Measurements from ENCODE around the gene PPP4R2.
A peak's percentile ranks its signal among the peaks of the same experiment; 100 is the strongest.

PPP4R2 gene

DNA sequence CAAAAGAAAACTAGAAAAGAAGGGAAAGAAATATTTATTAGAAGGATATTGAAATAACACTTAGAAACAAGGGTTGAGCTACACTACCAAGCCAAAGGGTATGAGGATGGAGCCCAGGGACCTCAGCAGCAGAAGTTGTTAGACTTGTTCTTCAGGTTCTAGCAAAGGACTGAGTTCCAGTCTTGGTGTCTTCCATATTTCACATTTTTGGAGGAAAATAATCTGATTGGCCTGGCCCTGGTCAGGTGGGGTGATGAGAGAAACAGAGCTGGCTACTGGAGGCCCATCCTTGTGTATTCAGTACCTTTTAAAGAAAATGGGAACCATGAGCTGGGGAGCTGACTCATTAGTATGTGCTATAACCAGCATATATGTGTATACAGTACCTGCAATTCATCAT is 28.2 kb downstream of the PPP4R2 start:
- no peak overlapping the region for H3K4me3 ChIP-seq (ENCODE audit: low read depth, low read length)
- ChIA-PET POLR2A (no interaction called here), CTCF (interaction anchor here (2.3 kb wide), 1 partner anchor 86 kb away, joined by 7 read pairs; no protein-coding TSS in a partner anchor)
- DNase-seq (ENCODE audit: low read depth, low spot score): no peak
- TF ChIP-seq, protein P1, sequence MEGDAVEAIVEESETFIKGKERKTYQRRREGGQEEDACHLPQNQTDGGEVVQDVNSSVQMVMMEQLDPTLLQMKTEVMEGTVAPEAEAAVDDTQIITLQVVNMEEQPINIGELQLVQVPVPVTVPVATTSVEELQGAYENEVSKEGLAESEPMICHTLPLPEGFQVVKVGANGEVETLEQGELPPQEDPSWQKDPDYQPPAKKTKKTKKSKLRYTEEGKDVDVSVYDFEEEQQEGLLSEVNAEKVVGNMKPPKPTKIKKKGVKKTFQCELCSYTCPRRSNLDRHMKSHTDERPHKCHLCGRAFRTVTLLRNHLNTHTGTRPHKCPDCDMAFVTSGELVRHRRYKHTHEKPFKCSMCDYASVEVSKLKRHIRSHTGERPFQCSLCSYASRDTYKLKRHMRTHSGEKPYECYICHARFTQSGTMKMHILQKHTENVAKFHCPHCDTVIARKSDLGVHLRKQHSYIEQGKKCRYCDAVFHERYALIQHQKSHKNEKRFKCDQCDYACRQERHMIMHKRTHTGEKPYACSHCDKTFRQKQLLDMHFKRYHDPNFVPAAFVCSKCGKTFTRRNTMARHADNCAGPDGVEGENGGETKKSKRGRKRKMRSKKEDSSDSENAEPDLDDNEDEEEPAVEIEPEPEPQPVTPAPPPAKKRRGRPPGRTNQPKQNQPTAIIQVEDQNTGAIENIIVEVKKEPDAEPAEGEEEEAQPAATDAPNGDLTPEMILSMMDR (IDR thresholded peaks at IDR 0.05; ENCODE audit: insufficient read depth, low read length, missing control alignments): no peak

DNA sequence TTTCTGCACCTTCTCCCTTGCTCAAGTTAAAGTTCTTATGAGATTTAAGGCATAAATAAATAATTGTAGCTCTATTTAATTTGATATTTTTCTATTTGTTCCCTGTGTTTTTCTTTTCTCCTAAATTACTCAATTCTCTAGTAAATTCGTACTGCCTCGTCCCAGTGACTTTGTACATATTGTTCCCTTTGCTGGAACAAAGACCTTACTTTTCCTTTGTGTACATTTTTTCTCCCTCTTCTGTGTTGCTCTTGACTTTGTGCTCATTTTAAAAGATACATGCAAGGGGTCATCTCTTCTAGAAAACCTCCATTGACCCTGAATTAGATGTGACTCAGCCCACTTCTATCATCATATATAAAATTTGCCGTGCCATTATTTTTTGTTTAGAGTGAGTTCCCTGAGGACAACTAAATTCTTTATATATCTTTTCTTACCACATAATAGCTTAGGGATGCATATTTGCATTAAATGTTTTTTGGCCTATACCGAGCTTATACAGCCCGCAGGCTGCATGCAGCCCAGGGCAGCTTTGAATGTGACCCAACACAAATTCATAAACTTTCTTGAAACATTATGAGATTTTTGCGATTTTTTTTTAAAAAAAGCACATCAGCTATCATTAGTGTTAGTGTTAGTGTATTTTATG is 29.6 kb downstream of the PPP4R2 start:
- DNase-seq (ENCODE audit: low read depth, low spot score): no peak
- CTCF ChIA-PET: interaction anchor here (1.3 to 2.3 kb wide), 2 partner anchors 26 to 88 kb away, joined by 4 to 7 read pairs; no protein-coding TSS in a partner anchor
- POLR2A ChIA-PET: no interaction called here
- no peak overlapping the region for H3K4me3 ChIP-seq (ENCODE audit: low read depth, low read length)
- TF ChIP-seq, protein P1 (IDR thresholded peaks at IDR 0.05; ENCODE audit: insufficient read depth, low read length, missing control alignments): no peak

DNA sequence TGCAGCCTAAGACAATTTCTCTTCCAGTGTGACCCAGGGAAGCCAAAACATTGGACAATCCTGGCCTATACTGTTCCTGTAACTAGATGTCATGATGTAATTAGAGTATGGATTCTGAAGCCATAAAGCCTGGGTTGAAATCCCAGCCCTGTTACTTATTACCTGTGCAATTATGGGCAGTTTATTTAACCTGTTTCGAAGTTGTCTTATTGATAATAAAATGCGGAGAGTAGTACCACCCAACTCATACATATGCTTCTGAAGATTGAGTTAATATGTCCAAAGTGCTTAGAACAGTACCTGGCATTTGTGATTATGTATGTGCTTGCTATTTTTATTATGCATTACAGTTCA is 30.1 kb downstream of the PPP4R2 start:
- ChIA-PET POLR2A (no interaction called here), CTCF (interaction anchor here (2.3 kb wide), 1 partner anchor 88 kb away, joined by 7 read pairs; no protein-coding TSS in a partner anchor)
- no peak overlapping the region for H3K4me3 ChIP-seq (ENCODE audit: low read depth, low read length)
- DNase-seq (ENCODE audit: low read depth, low spot score): no peak
- TF ChIP-seq, protein P1 (IDR thresholded peaks at IDR 0.05; ENCODE audit: insufficient read depth, low read length, missing control alignments): no peak

DNA sequence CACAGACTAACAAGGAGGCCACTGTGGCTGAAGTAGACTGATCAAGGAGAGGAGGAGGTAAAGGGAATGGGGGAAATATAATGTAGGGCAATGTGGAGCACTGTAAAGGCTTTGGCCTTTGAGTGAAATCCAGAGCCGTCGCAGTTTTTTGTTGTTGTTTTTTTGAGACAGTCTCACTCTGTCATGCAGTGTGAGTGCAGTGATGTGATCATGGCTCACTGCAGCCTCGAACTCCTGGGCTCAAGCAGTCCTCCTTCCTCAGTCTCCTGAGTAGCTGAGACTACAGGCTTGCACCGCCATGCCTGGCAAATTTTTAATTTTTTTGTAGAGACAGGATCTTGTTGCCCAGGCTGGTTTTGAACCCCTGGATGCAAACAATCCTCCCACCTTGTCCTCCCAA is 32.2 kb downstream of the PPP4R2 start:
- CTCF ChIA-PET: no interaction called here
- POLR2A ChIA-PET: no interaction called here
- H3K4me3 ChIP-seq (ENCODE audit: low read depth, low read length): no peak overlapping the region
- TF ChIP-seq, protein P1 (IDR thresholded peaks at IDR 0.05; ENCODE audit: insufficient read depth, low read length, missing control alignments): no peak
- no peak for DNase-seq (ENCODE audit: low read depth, low spot score)

DNA sequence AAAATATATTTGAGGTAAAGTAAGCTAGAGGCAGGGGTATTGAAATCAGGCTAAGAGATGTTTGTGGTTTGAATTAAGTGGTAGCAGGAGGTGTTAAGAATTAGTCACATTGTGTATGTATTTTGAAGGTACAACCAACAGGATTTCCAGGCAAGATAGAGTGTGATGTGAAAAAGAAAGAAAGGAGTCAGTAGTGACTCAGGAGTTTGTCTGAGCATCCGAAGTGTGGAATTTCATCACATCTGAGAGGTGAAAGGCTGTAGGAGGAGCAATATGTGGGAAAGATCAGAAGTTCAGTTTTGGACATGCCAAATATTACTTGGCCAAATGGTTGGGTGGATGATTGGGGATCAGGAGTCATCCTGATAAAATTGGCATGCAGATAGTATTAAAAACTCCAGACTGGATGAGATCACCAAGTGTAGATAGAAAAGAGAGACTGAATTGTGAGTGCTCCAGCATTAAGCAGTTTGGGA is 32.7 kb downstream of the PPP4R2 start:
- H3K4me3 ChIP-seq (ENCODE audit: low read depth, low read length): no peak overlapping the region
- ChIA-PET POLR2A (no interaction called here), CTCF (no interaction called here)
- TF ChIP-seq, protein P1 (IDR thresholded peaks at IDR 0.05; ENCODE audit: insufficient read depth, low read length, missing control alignments): no peak
- DNase-seq (ENCODE audit: low read depth, low spot score): peak; percentile 67

DNA sequence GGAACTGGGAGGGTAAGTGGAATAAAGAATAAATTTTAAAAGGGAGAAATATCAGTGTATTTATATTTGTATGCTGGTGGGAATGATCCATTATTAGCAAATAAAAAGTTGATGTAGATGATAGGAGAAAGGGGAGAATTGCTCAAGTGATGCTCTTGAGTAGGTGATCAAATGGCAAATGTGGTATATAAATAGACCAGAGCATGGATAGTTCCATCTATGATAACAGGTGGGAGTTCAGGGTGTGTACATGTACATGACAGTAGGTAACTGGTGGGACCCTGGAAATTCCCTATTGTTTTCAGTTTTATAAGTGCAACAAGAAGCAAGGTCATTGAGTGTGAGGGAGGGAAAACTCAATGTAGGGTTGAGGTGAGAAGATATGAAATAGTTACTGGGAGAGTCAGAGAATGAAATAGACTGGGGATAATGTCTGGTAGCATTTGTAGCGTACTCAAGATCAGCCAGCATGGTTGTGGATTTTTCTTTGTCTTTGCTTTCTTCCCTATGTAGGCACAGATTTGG is 33.5 kb downstream of the PPP4R2 start:
- CTCF ChIA-PET: no interaction called here
- POLR2A ChIA-PET: no interaction called here
- TF ChIP-seq, protein P1 (IDR thresholded peaks at IDR 0.05; ENCODE audit: insufficient read depth, low read length, missing control alignments): no peak

More for the DNA sequence above, 33.5 kb downstream of the PPP4R2 start:
- DNase-seq (ENCODE audit: low read depth, low spot score): no peak
- H3K4me3 ChIP-seq (ENCODE audit: low read depth, low read length): no peak overlapping the region

All from AG04449 (cell line).